HepG2 (cell line): Measurements from ENCODE around the gene ALKBH5. TPM values are rescaled to one million over a fixed set of nuclear protein-coding genes. Genes with fewer than 3 reads are reported as not detected.

Experiments used
- ATF3 ChIP-seq: sonication (generic); formaldehyde crosslinking; IDR thresholded peaks from 2 replicates; pipeline ENCODE4 v1.4.0; 2020; ENCODE audit warnings: missing genetic modification reagents
- CBX1 ChIP-seq: IDR thresholded peaks from one replicate; pipeline ENCODE4 v1.6.1; 2016; ENCODE audit warnings: antibody characterized with exemption, low read depth
- GATAD2A ChIP-seq: IDR thresholded peaks from 2 replicates; pipeline ENCODE4 v1.6.1; 2016
- GRHL1 ChIP-seq: sonication (generic); formaldehyde crosslinking; conservative IDR thresholded peaks from 2 replicates; pipeline ENCODE4 v1.8.0; 2022; ENCODE audit warnings: missing genetic modification reagents
- HCFC1 ChIP-seq: fragments of 150-350 bp; IDR thresholded peaks from 2 replicates; pipeline ENCODE4 v1.6.1; 2014; ENCODE audit warnings: low read depth, low read length
- KLF11 ChIP-seq: IDR thresholded peaks from 2 replicates; pipeline ENCODE4 v1.6.1; 2016; ENCODE audit warnings: missing compliant biosample characterization
- KLF16 ChIP-seq, 2 experiments: sonication (generic) in 1 of 2; formaldehyde crosslinking in 1 of 2; IDR thresholded peaks; 2 replicates each; pipeline versions ENCODE4 v1.6.1 to v1.8.0; 2016 to 2023; ENCODE audit warnings: missing genetic modification reagents in 2 of 2, missing compliant biosample characterization in 1 of 2
- MIER2 ChIP-seq: IDR thresholded peaks from 2 replicates; pipeline ENCODE4 v1.6.1; 2016; ENCODE audit warnings: missing biosample characterization, missing genetic modification reagents
- MTF2 ChIP-seq: sonication (generic); formaldehyde crosslinking; IDR thresholded peaks from 2 replicates; pipeline ENCODE4 v1.5.0; 2020; ENCODE audit warnings: missing genetic modification reagents, borderline replicate concordance
- PHF20 ChIP-seq: sonication (generic); formaldehyde crosslinking; IDR thresholded peaks from 2 replicates; pipeline ENCODE4 v1.5.0; 2020; ENCODE audit warnings: mild to moderate bottlenecking, missing genetic modification reagents
- POGZ ChIP-seq: sonication (generic); formaldehyde crosslinking; IDR thresholded peaks from 2 replicates; pipeline ENCODE4 v1.4.0; 2020; ENCODE audit warnings: mild to moderate bottlenecking, missing genetic modification reagents
- RBM39 ChIP-seq: fragments of 200-400 bp; formaldehyde crosslinking; IDR thresholded peaks from one replicate; pipeline ENCODE4 v1.6.1; 2018; ENCODE audit warnings: antibody characterized with exemption, mild to moderate bottlenecking, low read depth, low read length; ENCODE audit not compliant: poor library complexity, severe bottlenecking
- SMARCE1 ChIP-seq: fragments of 450-650 bp; IDR thresholded peaks from 2 replicates; pipeline ENCODE4 v1.6.1; 2017; ENCODE audit warnings: borderline replicate concordance
- TGIF2 ChIP-seq: IDR thresholded peaks from 2 replicates; pipeline ENCODE4 v1.6.1; 2016; ENCODE audit warnings: control low read depth, missing compliant biosample characterization
- THAP11 ChIP-seq: IDR thresholded peaks from 2 replicates; pipeline ENCODE4 v1.6.1; 2016; ENCODE audit warnings: missing biosample characterization, missing genetic modification reagents
- ZFAT ChIP-seq: sonication (generic); formaldehyde crosslinking; conservative IDR thresholded peaks from 2 replicates; pipeline ENCODE4 v1.8.1; 2023; ENCODE audit warnings: missing genetic modification reagents, inconsistent platforms
- ZNF430 ChIP-seq: sonication (generic); formaldehyde crosslinking; IDR thresholded peaks from 2 replicates; pipeline ENCODE4 v1.9.0; 2021; ENCODE audit warnings: mild to moderate bottlenecking, missing genetic modification reagents
- ZNF460 ChIP-seq: sonication (generic); formaldehyde crosslinking; IDR thresholded peaks from 2 replicates; pipeline ENCODE4 v1.5.1; 2020; ENCODE audit warnings: missing genetic modification reagents, mild to moderate bottlenecking, borderline replicate concordance
- ZNF484 ChIP-seq: sonication (generic); formaldehyde crosslinking; IDR thresholded peaks from 2 replicates; pipeline ENCODE4 v1.5.1; 2020; ENCODE audit warnings: mild to moderate bottlenecking, low read depth, missing genetic modification reagents, borderline replicate concordance
- ZNF501 ChIP-seq: sonication (generic); formaldehyde crosslinking; IDR thresholded peaks from 2 replicates; pipeline ENCODE4 v1.5.1; 2020; ENCODE audit warnings: mild to moderate bottlenecking, moderate library complexity, missing genetic modification reagents
- polyA plus RNA-seq, 8 experiments: library from polyadenylated mRNA; depleted of rRNA in 3 of 8; stranded (reverse) in 7 of 8; unstranded in 1 of 8; fragments of >200 nt; fragmentation: Illumina TruSeq in 4 of 8; extraction: Trizol in 4 of 8; gene quantifications; 2 replicates each; pipeline versions ENCODE4 v1.2.1 to v1.2.3, GENCODE V29; 2011 to 2016; ENCODE audit warnings: low read depth in 4 of 8, missing spikeins in 1 of 8, mixed read lengths in 1 of 8; ENCODE audit not compliant: insufficient read depth in 1 of 8
- total RNA-seq, 5 experiments: library from RNA; depleted of rRNA; stranded (reverse); fragments of >200 nt; fragmentation: Illumina TruSeq; extraction: Trizol; gene quantifications; 2 replicates each; pipeline ENCODE4 v1.2.3, GENCODE V29; 2016; ENCODE audit warnings: low read depth in 1 of 5
- TF ChIP-seq, protein P1 (sequence below): sonication (generic); formaldehyde crosslinking; IDR thresholded peaks from 2 replicates; pipeline ENCODE4 v1.5.0; 2020; ENCODE audit warnings: mild to moderate bottlenecking, missing genetic modification reagents, borderline replicate concordance

The ALKBH5 gene
- total and polyA plus RNA-seq, 2 of the 13 experiments (the other 11 are each of a cell fraction or from before 2014, with no cell fraction given): 68.9 to 76.9 TPM

- TF ChIP-seq KLF11 (CRISPR knock-in tag) (no peak), PHF20 (CRISPR knock-in tag) (no peak), HCFC1 (no peak), ZFAT (CRISPR knock-in tag) (no peak), POGZ (no peak), GRHL1 (CRISPR knock-in tag) (no peak), ATF3 (CRISPR knock-in tag) (no peak), KLF16 (CRISPR knock-in tag; IDR thresholded peaks at IDR 0.05) (no peak), CBX1 (no peak), MTF2 (CRISPR knock-in tag) (no peak), ZNF430 (no peak), THAP11 (CRISPR knock-in tag) (no peak), ZNF484 (CRISPR knock-in tag) (no peak), ZNF460 (no peak), RBM39 (no peak), MIER2 (CRISPR knock-in tag) (no peak), TGIF2 (CRISPR knock-in tag) (no peak), SMARCE1 (no peak), ZNF501 (CRISPR knock-in tag) (no peak), GATAD2A (CRISPR knock-in tag) (no peak)
- TF ChIP-seq, protein P1, sequence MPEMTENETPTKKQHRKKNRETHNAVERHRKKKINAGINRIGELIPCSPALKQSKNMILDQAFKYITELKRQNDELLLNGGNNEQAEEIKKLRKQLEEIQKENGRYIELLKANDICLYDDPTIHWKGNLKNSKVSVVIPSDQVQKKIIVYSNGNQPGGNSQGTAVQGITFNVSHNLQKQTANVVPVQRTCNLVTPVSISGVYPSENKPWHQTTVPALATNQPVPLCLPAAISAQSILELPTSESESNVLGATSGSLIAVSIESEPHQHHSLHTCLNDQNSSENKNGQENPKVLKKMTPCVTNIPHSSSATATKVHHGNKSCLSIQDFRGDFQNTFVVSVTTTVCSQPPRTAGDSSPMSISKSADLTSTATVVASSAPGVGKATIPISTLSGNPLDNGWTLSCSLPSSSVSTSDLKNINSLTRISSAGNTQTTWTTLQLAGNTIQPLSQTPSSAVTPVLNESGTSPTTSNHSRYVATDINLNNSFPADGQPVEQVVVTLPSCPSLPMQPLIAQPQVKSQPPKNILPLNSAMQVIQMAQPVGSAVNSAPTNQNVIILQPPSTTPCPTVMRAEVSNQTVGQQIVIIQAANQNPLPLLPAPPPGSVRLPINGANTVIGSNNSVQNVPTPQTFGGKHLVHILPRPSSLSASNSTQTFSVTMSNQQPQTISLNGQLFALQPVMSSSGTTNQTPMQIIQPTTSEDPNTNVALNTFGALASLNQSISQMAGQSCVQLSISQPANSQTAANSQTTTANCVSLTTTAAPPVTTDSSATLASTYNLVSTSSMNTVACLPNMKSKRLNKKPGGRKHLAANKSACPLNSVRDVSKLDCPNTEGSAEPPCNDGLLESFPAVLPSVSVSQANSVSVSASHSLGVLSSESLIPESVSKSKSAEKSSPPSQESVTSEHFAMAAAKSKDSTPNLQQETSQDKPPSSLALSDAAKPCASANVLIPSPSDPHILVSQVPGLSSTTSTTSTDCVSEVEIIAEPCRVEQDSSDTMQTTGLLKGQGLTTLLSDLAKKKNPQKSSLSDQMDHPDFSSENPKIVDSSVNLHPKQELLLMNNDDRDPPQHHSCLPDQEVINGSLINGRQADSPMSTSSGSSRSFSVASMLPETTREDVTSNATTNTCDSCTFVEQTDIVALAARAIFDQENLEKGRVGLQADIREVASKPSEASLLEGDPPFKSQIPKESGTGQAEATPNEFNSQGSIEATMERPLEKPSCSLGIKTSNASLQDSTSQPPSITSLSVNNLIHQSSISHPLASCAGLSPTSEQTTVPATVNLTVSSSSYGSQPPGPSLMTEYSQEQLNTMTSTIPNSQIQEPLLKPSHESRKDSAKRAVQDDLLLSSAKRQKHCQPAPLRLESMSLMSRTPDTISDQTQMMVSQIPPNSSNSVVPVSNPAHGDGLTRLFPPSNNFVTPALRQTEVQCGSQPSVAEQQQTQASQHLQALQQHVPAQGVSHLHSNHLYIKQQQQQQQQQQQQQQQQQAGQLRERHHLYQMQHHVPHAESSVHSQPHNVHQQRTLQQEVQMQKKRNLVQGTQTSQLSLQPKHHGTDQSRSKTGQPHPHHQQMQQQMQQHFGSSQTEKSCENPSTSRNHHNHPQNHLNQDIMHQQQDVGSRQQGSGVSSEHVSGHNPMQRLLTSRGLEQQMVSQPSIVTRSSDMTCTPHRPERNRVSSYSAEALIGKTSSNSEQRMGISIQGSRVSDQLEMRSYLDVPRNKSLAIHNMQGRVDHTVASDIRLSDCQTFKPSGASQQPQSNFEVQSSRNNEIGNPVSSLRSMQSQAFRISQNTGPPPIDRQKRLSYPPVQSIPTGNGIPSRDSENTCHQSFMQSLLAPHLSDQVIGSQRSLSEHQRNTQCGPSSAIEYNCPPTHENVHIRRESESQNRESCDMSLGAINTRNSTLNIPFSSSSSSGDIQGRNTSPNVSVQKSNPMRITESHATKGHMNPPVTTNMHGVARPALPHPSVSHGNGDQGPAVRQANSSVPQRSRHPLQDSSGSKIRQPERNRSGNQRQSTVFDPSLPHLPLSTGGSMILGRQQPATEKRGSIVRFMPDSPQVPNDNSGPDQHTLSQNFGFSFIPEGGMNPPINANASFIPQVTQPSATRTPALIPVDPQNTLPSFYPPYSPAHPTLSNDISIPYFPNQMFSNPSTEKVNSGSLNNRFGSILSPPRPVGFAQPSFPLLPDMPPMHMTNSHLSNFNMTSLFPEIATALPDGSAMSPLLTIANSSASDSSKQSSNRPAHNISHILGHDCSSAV: no peak
These were observed 64.7 kb downstream of the ALKBH5 start (continued) for GRCh38 chr17:18248300-18248731.
